B cell (primary cell): Measurements from ENCODE around the gene PLEKHS1. TPM values are rescaled to one million over a fixed set of nuclear protein-coding genes. Genes with fewer than 3 reads are reported as not detected.

Experiments used
- ATAC-seq: fragments of 200-7000 bp; cut with Tn5 transposase; one replicate; pipeline ENCODE4 v1.10.0; 2021; ENCODE audit warnings: low read depth, mild to moderate bottlenecking, moderate number of reproducible peaks, moderate library complexity
- CTCF ChIA-PET: fragments of 350-600 bp; sonication (Branson Sonifier 250); formaldehyde crosslinking; loops from one replicate; lab custom pipeline; 2021; ENCODE audit warnings: antibody characterized with exemption, inconsistent platforms; lab: Charles Lee
- POLR2A ChIA-PET: fragments of 350-600 bp; sonication (Branson Sonifier 250); formaldehyde crosslinking; loops from one replicate; lab custom pipeline; 2021; ENCODE audit warnings: antibody characterized with exemption; lab: Charles Lee
- DNase-seq: peaks from one replicate; pipeline ENCODE4 v3.0.0; 2013
- H2AFZ ChIP-seq: 2 replicates; pipeline ENCODE4 v1.6.1; 2012; ENCODE audit warnings: mild to moderate bottlenecking, low read depth, low read length; ENCODE audit not compliant: insufficient read depth, poor library complexity, severe bottlenecking
- H3K27ac ChIP-seq, 2 donors: 1 replicate in 1 of 2; 2 replicates in 1 of 2; pipeline ENCODE4 v1.5.1; 2012 to 2013; ENCODE audit warnings: low read length in 2 of 2, mild to moderate bottlenecking in 2 of 2, moderate library complexity in 1 of 2
- H3K27me3 ChIP-seq, 4 experiments: fragments of 200-600 bp in 1 of 4; sonication (generic) in 1 of 4; replicated peaks in 1 of 4; 1 replicate in 2 of 4; 2 replicates in 2 of 4; pipeline versions ENCODE4 v1.6.1 to v1.7.0; 2013 to 2016; ENCODE audit warnings: low read length in 3 of 4, mild to moderate bottlenecking in 2 of 4, mixed read lengths in 1 of 4, moderate library complexity in 1 of 4; ENCODE audit not compliant: insufficient read depth in 4 of 4, control insufficient read depth in 3 of 4; ENCODE audit errors: control extremely low read depth in 1 of 4
- H3K36me3 ChIP-seq, 2 experiments: replicated peaks in 1 of 2; 1 replicate in 1 of 2; 2 replicates in 1 of 2; pipeline versions ENCODE4 v1.6.1 to v1.7.1; 2013; ENCODE audit warnings: low read length in 1 of 2; ENCODE audit not compliant: insufficient read depth in 2 of 2, control insufficient read depth in 1 of 2; ENCODE audit errors: control extremely low read depth in 1 of 2, extremely low read depth in 1 of 2
- H3K4me1 ChIP-seq, 2 donors: fragments of 200-600 bp in 1 of 2; sonication (generic) in 1 of 2; 1 replicate in 1 of 2; 2 replicates in 1 of 2; pipeline versions ENCODE4 v1.5.1 to v1.6.1; 2013 to 2017; ENCODE audit warnings: low read length in 2 of 2; ENCODE audit not compliant: control insufficient read depth in 2 of 2, insufficient read depth in 2 of 2
- H3K4me2 ChIP-seq: replicated peaks from 2 replicates; pipeline ENCODE3; 2012; ENCODE audit warnings: mild to moderate bottlenecking, low read depth, low read length; ENCODE audit not compliant: poor library complexity, severe bottlenecking
- H3K4me3 ChIP-seq, 5 experiments: fragments of 200-600 bp in 1 of 5; sonication (generic) in 1 of 5; 1 replicate in 3 of 5; 2 replicates in 2 of 5; pipeline versions ENCODE4 v1.5.1 to v1.7.0; 2011 to 2016; ENCODE audit warnings: low read length in 4 of 5, mild to moderate bottlenecking in 4 of 5, low read depth in 2 of 5, control low read depth in 1 of 5, moderate library complexity in 1 of 5; ENCODE audit not compliant: insufficient read depth in 1 of 5; ENCODE audit errors: control extremely low read depth in 1 of 5, extremely low read depth in 1 of 5
- H3K79me2 ChIP-seq: fragments of 200-600 bp; sonication (generic); one replicate; pipeline ENCODE4 v1.6.0; 2016; ENCODE audit warnings: low read length; ENCODE audit not compliant: control insufficient read depth, insufficient read depth
- H3K9ac ChIP-seq: fragments of 200-600 bp; sonication (generic); 2 replicates; pipeline ENCODE4 v1.6.1; 2017; ENCODE audit warnings: mild to moderate bottlenecking, low read length, moderate library complexity
- H3K9me3 ChIP-seq, 3 donors: one replicate each; pipeline versions ENCODE4 v1.6.1 to v1.7.1; 2013; ENCODE audit warnings: low read length in 2 of 3; ENCODE audit not compliant: control insufficient read depth in 2 of 3, insufficient read depth in 1 of 3; ENCODE audit errors: control extremely low read depth in 1 of 3
- H4K20me1 ChIP-seq: 2 replicates; pipeline ENCODE4 v1.6.0; 2012; ENCODE audit warnings: mild to moderate bottlenecking, low read length; ENCODE audit not compliant: insufficient read depth, control insufficient read depth, poor library complexity, severe bottlenecking
- H3K27ac Mint-ChIP-seq: one replicate; pipeline ENCODE4 v1.8.0; 2021; ENCODE audit warnings: mixed read lengths
- H3K27me3 Mint-ChIP-seq: one replicate; pipeline ENCODE4 v1.8.0; 2021; ENCODE audit warnings: mixed read lengths
- H3K4me1 Mint-ChIP-seq: one replicate; pipeline ENCODE4 v1.8.0; 2021; ENCODE audit warnings: mixed read lengths
- H3K4me3 Mint-ChIP-seq: one replicate; pipeline ENCODE4 v1.8.0; 2021; ENCODE audit warnings: mixed read lengths
- H3K9me3 Mint-ChIP-seq: one replicate; pipeline ENCODE4 v1.8.0; 2022; ENCODE audit warnings: mixed read lengths; ENCODE audit not compliant: insufficient read depth
- CTCF ChIP-seq: fragments of 200-600 bp; IDR thresholded peaks from one replicate; pipeline ENCODE4 v1.8.0; 2022; ENCODE audit warnings: antibody characterized with exemption, mild to moderate bottlenecking
- EZH2 ChIP-seq: IDR thresholded peaks from 2 replicates; pipeline ENCODE4 v1.6.1; 2012; ENCODE audit warnings: borderline replicate concordance, low read depth, mild to moderate bottlenecking, moderate library complexity, low read length; ENCODE audit not compliant: insufficient read depth, poor library complexity, severe bottlenecking
- WGBS: methylation state at CpG from one replicate; pipeline ENCODE4 v1.1.5; 2013; ENCODE audit warnings: missing lambda C conversion rate; ENCODE audit not compliant: insufficient coverage; 5-methylcytosine and 5-hydroxymethylcytosine counted together
- intact Hi-C: fragments of 100-400 bp; cut with micrococcal nuclease; formaldehyde crosslinking; loops from one replicate; pipeline ENCODE4 v1.10.0; 2022
- polyA plus RNA-seq: library from polyadenylated mRNA; depleted of rRNA; stranded (reverse); fragments of >200 nt; gene quantifications from 2 replicates; pipeline ENCODE4 v1.2.3, GENCODE V29; 2012
- total RNA-seq, 2 donors: library from RNA; stranded (reverse); fragments of 120-200 nt in 1 of 2; gene quantifications; 1 replicate in 1 of 2; 2 replicates in 1 of 2; pipeline versions ENCODE4 v1.2.3 to v1.2.4, GENCODE V29; 2013 to 2022

PLEKHS1 gene
- total and polyA plus RNA-seq, 2 donors (not counting 1 experiment from before 2014, with no cell fraction given): 0.09 TPM; not detected in 1

GRCh38 chr10:113705344-113705652 is 46.2 kb upstream of the PLEKHS1 start:
- Histone ChIP-seq H3K79me2 (peaks cover 36% of the 10 kb centered on the region), H3K27me3 (no peaks in the 10 kb centered on the region), H3K4me1 (no peaks in the 10 kb centered on the region), H3K4me3 (no peak overlapping the region), H3K9me3 (no peaks in the 10 kb centered on the region), H3K9ac (no peak overlapping the region), H3K4me2 (no peak overlapping the region), H3K27ac (no peak overlapping the region), H3K36me3 (peaks cover 0 to 12% of the 10 kb centered on the region in 2 experiments), H2AFZ (no peak overlapping the region), H4K20me1 (peaks cover 43% of the 10 kb centered on the region)
- peaks cover 21% of the 10 kb centered on the region for H3K4me1 Mint-ChIP-seq
- DNase-seq (no peak), ATAC-seq (no peak)
- peaks cover 2% of the 10 kb centered on the region for H3K9me3 Mint-ChIP-seq
- POLR2A ChIA-PET: no interaction called here
- no peak overlapping the region for H3K27ac Mint-ChIP-seq
- intact Hi-C loops: no loop called here
- no peak overlapping the region for H3K4me3 Mint-ChIP-seq
- CTCF ChIA-PET: interaction anchor here (1.0 to 2.0 kb wide), 6 partner anchors 10 to 767 kb away, joined by 3 to 18 read pairs (median 4); no protein-coding TSS in a partner anchor
- H3K27me3 Mint-ChIP-seq: no peaks in the 10 kb centered on the region
- TF ChIP-seq EZH2: no peak
- TF ChIP-seq CTCF: peak; percentile 25

- Histone ChIP-seq H4K20me1 (peaks cover 44% of the 10 kb centered on the region), H2AFZ (no peak overlapping the region), H3K4me1 (no peaks in the 10 kb centered on the region), H3K9ac (no peak overlapping the region), H3K36me3 (peaks cover 0 to 9% of the 10 kb centered on the region in 2 experiments), H3K79me2 (peaks cover 36% of the 10 kb centered on the region), H3K9me3 (no peaks in the 10 kb centered on the region), H3K4me3 (no peak overlapping the region), H3K27ac (no peak overlapping the region), H3K4me2 (no peak overlapping the region), H3K27me3 (no peaks in the 10 kb centered on the region)
- ChIA-PET CTCF (interaction anchor here (0.7 to 2.3 kb wide), 3 partner anchors 54 to 409 kb away, joined by 3 to 11 read pairs (median 3); no protein-coding TSS in a partner anchor), POLR2A (no interaction called here)
- no peaks in the 10 kb centered on the region for H3K9me3 Mint-ChIP-seq
- H3K27ac Mint-ChIP-seq: no peak overlapping the region
- TF ChIP-seq EZH2 (no peak), CTCF (no peak)
- intact Hi-C loops: no loop called here
- no CpG with 5 or more reads among the region's 5 CpGs for WGBS
- peaks cover 23% of the 10 kb centered on the region for H3K4me1 Mint-ChIP-seq
- H3K4me3 Mint-ChIP-seq: no peak overlapping the region
- no peak for DNase-seq
- no peaks in the 10 kb centered on the region for H3K27me3 Mint-ChIP-seq
- ATAC-seq: no peak
These were observed 44.9 kb upstream of the PLEKHS1 start for GRCh38 chr10:113706623-113707022.
